K562 (cell line): ENCODE data around the gene BCL7B. TPM values are rescaled to one million over a fixed set of nuclear protein-coding genes. Genes with fewer than 3 reads are reported as not detected.
A peak's percentile ranks its signal among the peaks of the same experiment; 100 is the strongest.

ENCODE experiments used
- CHCHD3 ChIP-seq: fragments of 250-450 bp; sonication (Bioruptor Pico); IDR thresholded peaks from 2 replicates; pipeline ENCODE4 v2.1.2; 2022; ENCODE audit warnings: mild to moderate bottlenecking
- CHD4 ChIP-seq: fragments of 200-600 bp; sonication (generic); IDR thresholded peaks from 3 replicates; pipeline ENCODE4 v1.6.1; 2012; ENCODE audit warnings: low read depth, mild to moderate bottlenecking, mixed read lengths, low read length, inconsistent platforms; ENCODE audit not compliant: insufficient read depth, insufficient replicate concordance, poor library complexity, severe bottlenecking
- CREB3 ChIP-seq: fragments of 450-650 bp; conservative IDR thresholded peaks from 2 replicates; pipeline ENCODE4 v1.6.1; 2016; ENCODE audit warnings: missing genetic modification characterization, low read depth, mild to moderate bottlenecking, missing compliant biosample characterization, moderate library complexity
- DPF2 ChIP-seq: fragments of 450-650 bp; IDR thresholded peaks from 2 replicates; pipeline ENCODE4 v1.6.1; 2016
- GTF2B ChIP-seq: IDR thresholded peaks from 2 replicates; pipeline ENCODE4 v1.6.1; 2011; ENCODE audit not compliant: insufficient read length; ENCODE audit errors: extremely low read depth
- L3MBTL2 ChIP-seq: fragments of 450-650 bp; IDR thresholded peaks from 2 replicates; pipeline ENCODE4 v1.6.1; 2016; ENCODE audit warnings: mild to moderate bottlenecking, moderate library complexity
- NFE2L1 ChIP-seq: fragments of 450-650 bp; IDR thresholded peaks from 2 replicates; pipeline ENCODE4 v1.6.1; 2016; ENCODE audit warnings: missing genetic modification characterization, low read depth, mild to moderate bottlenecking, missing compliant biosample characterization, moderate library complexity, borderline replicate concordance
- NR2C2 ChIP-seq, 2 experiments: fragments of 200-800 bp in 1 of 2; sonication (Bioruptor generic) in 1 of 2; sonication (generic) in 1 of 2; formaldehyde crosslinking in 1 of 2; IDR thresholded peaks; 2 replicates each; pipeline versions ENCODE4 v1.6.1 to v1.8.0; 2016 to 2022; ENCODE audit warnings: mild to moderate bottlenecking in 1 of 2, missing compliant biosample characterization in 1 of 2, missing genetic modification characterization in 1 of 2, missing genetic modification reagents in 1 of 2
- RBM15 ChIP-seq: fragments of 200-400 bp; formaldehyde crosslinking; IDR thresholded peaks from 2 replicates; pipeline ENCODE4 v1.6.1; 2018; ENCODE audit warnings: mild to moderate bottlenecking, low read length, moderate library complexity; ENCODE audit not compliant: insufficient read depth
- SMAD4 ChIP-seq: fragments of 250-450 bp; sonication (Bioruptor Pico); conservative IDR thresholded peaks from 2 replicates; pipeline ENCODE4 v1.8.0; 2021; ENCODE audit warnings: inconsistent platforms, mild to moderate bottlenecking, moderate library complexity
- TCF3 ChIP-seq: sonication (generic); formaldehyde crosslinking; IDR thresholded peaks from 2 replicates; pipeline ENCODE4 v1.4.0; 2020; ENCODE audit warnings: mild to moderate bottlenecking, missing genetic modification reagents
- TCFL5 ChIP-seq: fragments of 250-450 bp; sonication (Bioruptor Pico); conservative IDR thresholded peaks from 2 replicates; pipeline ENCODE4 v1.6.1; 2021; ENCODE audit warnings: mild to moderate bottlenecking, moderate library complexity, matching md5 sums
- ZBTB11 ChIP-seq, 3 experiments: fragments of 200-800 bp in 1 of 3; fragments of 250-450 bp in 1 of 3; fragments of 450-650 bp in 1 of 3; sonication (Bioruptor Pico) in 1 of 3; sonication (Bioruptor generic) in 1 of 3; formaldehyde crosslinking in 1 of 3; IDR thresholded peaks; 2 replicates each; pipeline versions ENCODE4 v1.6.1 to v1.8.0; 2016 to 2022; ENCODE audit warnings: mild to moderate bottlenecking in 2 of 3, missing genetic modification characterization in 2 of 3, missing compliant biosample characterization in 1 of 3, moderate library complexity in 1 of 3
- ZEB2 ChIP-seq: fragments of 450-650 bp; IDR thresholded peaks from 2 replicates; pipeline ENCODE4 v1.6.1; 2016
- ZNF354B ChIP-seq: fragments of 250-450 bp; sonication (Bioruptor Pico); IDR thresholded peaks from 2 replicates; pipeline ENCODE4 v1.4.0; 2020
- ZNF695 ChIP-seq: fragments of 450-650 bp; formaldehyde crosslinking; IDR thresholded peaks from 2 replicates; pipeline ENCODE4 v1.4.0; 2020; ENCODE audit warnings: mild to moderate bottlenecking, moderate library complexity
- ZNF79 ChIP-seq: fragments of 250-450 bp; sonication (Bioruptor Pico); IDR thresholded peaks from 2 replicates; pipeline ENCODE4 v1.4.0; 2020; ENCODE audit warnings: low read depth, mild to moderate bottlenecking, moderate library complexity
- ZSCAN32 ChIP-seq: fragments of 450-650 bp; formaldehyde crosslinking; IDR thresholded peaks from 2 replicates; pipeline ENCODE4 v1.4.0; 2020; ENCODE audit warnings: mild to moderate bottlenecking, moderate library complexity
- polyA plus RNA-seq, 8 experiments: library from polyadenylated mRNA; depleted of rRNA in 4 of 8; stranded (reverse) in 5 of 8; unstranded in 3 of 8; fragments of >200 nt; fragmentation: Nextera tagmentation in 2 of 8; fragmentation: Illumina TruSeq in 1 of 8; extraction: Ambion mirVana in 2 of 8; extraction: Trizol in 1 of 8; gene quantifications; 2 replicates each; pipeline versions ENCODE4 v1.2.1 to v1.2.3, GENCODE V29; 2011 to 2014; ENCODE audit warnings: inconsistent platforms in 1 of 8, missing spikeins in 1 of 8
- total RNA-seq, 7 experiments: library from RNA; depleted of rRNA in 6 of 7; stranded (reverse); fragments of >200 nt in 6 of 7; fragmentation: Illumina TruSeq in 2 of 7; extraction: Trizol in 2 of 7; gene quantifications; 2 replicates each; pipeline versions ENCODE4 v1.2.1 to v1.2.3, GENCODE V29; 2011 to 2021; ENCODE audit warnings: low replicate concordance in 1 of 7
- TF ChIP-seq, protein P1 (sequence below): fragments of 250-450 bp; sonication (Bioruptor Pico); IDR thresholded peaks from 2 replicates; pipeline ENCODE4 v1.9.0; 2021; ENCODE audit warnings: mild to moderate bottlenecking, inconsistent platforms

BCL7B gene
- total and polyA plus RNA-seq, 9 of the 15 experiments (the other 6 are each of a cell fraction or from before 2014, with no cell fraction given): 10.0 to 73.2 (median 32.9) TPM

GRCh38 chr7:73557397-73558257 is at the start of gene BCL7B (continued):
- TF ChIP-seq, protein P1, sequence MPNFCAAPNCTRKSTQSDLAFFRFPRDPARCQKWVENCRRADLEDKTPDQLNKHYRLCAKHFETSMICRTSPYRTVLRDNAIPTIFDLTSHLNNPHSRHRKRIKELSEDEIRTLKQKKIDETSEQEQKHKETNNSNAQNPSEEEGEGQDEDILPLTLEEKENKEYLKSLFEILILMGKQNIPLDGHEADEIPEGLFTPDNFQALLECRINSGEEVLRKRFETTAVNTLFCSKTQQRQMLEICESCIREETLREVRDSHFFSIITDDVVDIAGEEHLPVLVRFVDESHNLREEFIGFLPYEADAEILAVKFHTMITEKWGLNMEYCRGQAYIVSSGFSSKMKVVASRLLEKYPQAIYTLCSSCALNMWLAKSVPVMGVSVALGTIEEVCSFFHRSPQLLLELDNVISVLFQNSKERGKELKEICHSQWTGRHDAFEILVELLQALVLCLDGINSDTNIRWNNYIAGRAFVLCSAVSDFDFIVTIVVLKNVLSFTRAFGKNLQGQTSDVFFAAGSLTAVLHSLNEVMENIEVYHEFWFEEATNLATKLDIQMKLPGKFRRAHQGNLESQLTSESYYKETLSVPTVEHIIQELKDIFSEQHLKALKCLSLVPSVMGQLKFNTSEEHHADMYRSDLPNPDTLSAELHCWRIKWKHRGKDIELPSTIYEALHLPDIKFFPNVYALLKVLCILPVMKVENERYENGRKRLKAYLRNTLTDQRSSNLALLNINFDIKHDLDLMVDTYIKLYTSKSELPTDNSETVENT (CRISPR knock-in tag): peak; percentile 76; the same call in 1 of the 2 replicates
- TF ChIP-seq NR2C2 (CRISPR knock-in tag; IDR thresholded peaks at IDR 0.05) (no peak), NR2C2 (tag; IDR thresholded peaks at IDR 0.05) (peak; percentile 98), ZNF79 (CRISPR knock-in tag) (no peak), SMAD4 (CRISPR knock-in tag) (peak; percentile 84), CHD4 (no peak), TCFL5 (CRISPR knock-in tag) (no peak), L3MBTL2 (peak; percentile 99), NFE2L1 (tag) (no peak), ZNF354B (CRISPR knock-in tag) (no peak), RBM15 (no peak), ZNF695 (CRISPR knock-in tag) (no peak; the same call in 1 of the 2 replicates), ZBTB11 (CRISPR knock-in tag; IDR thresholded peaks at IDR 0.05) (no peak; a peak in 2 of 6 replicates), DPF2 (peak; percentile 49; the same call in 1 of the 2 replicates), GTF2B (no peak), TCF3 (CRISPR knock-in tag) (no peak), ZEB2 (peak; percentile 89), CHCHD3 (CRISPR knock-in tag) (no peak), CREB3 (tag) (0 out of 2 replicates have a peak, but pooled peaks have one; percentile 35), ZSCAN32 (CRISPR knock-in tag) (no peak)
